LNCaP clone FGC (cell line): ENCODE measurements around the gene GNB5.

Source experiments
- DNase-seq: peaks from one replicate; pipeline ENCODE4 v3.0.0-alpha.2; 2011; ENCODE audit warnings: low read depth
- H3K4me3 ChIP-seq: 2 replicates; pipeline ENCODE4 v1.5.1; 2011; ENCODE audit warnings: mild to moderate bottlenecking, low read depth, low read length, control low read depth
- TF ChIP-seq, protein P1 (sequence below): IDR thresholded peaks from 2 replicates; pipeline ENCODE4 v1.5.1; 2012; ENCODE audit warnings: mild to moderate bottlenecking; ENCODE audit not compliant: control insufficient read depth, insufficient read depth; ENCODE audit errors: extremely low read depth

The GNB5 gene

DNA sequence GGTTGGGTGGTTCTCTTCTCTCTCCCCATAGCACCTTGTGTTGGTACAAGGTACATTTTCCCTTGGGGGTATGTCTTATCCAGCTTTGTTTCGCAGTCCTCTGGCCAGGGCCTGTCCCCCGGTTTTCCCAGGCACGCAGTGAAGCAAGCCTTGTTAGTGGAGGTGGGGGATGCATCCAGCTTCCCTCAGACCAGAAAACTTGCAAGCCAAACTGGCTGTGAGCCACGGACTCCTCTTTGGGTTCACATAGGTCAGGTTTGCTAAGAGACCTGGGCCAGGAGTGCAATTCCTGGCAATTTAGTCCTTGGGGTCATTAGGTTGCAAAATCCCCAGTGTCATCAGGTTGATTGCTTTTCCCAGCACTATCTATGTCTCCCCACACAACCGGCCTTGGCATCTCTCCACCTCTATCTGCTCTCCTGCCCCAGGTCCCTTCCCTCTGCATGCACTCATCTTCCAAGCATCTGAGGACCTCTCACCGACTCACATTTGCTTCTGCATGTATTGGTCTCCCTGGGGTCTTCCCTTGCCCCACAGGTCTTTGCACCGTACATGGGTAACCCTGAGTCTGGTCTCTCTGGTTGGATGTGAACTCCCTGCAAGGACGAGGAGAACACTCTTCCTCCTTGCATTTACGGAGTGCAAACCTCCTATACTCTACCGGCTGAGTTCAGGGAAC, 112.9 kb downstream of the GNB5 start:
- no peak for DNase-seq
- H3K4me3 ChIP-seq, result no peak overlapping the region
- TF ChIP-seq, protein P1, sequence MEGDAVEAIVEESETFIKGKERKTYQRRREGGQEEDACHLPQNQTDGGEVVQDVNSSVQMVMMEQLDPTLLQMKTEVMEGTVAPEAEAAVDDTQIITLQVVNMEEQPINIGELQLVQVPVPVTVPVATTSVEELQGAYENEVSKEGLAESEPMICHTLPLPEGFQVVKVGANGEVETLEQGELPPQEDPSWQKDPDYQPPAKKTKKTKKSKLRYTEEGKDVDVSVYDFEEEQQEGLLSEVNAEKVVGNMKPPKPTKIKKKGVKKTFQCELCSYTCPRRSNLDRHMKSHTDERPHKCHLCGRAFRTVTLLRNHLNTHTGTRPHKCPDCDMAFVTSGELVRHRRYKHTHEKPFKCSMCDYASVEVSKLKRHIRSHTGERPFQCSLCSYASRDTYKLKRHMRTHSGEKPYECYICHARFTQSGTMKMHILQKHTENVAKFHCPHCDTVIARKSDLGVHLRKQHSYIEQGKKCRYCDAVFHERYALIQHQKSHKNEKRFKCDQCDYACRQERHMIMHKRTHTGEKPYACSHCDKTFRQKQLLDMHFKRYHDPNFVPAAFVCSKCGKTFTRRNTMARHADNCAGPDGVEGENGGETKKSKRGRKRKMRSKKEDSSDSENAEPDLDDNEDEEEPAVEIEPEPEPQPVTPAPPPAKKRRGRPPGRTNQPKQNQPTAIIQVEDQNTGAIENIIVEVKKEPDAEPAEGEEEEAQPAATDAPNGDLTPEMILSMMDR, result no peak

DNA sequence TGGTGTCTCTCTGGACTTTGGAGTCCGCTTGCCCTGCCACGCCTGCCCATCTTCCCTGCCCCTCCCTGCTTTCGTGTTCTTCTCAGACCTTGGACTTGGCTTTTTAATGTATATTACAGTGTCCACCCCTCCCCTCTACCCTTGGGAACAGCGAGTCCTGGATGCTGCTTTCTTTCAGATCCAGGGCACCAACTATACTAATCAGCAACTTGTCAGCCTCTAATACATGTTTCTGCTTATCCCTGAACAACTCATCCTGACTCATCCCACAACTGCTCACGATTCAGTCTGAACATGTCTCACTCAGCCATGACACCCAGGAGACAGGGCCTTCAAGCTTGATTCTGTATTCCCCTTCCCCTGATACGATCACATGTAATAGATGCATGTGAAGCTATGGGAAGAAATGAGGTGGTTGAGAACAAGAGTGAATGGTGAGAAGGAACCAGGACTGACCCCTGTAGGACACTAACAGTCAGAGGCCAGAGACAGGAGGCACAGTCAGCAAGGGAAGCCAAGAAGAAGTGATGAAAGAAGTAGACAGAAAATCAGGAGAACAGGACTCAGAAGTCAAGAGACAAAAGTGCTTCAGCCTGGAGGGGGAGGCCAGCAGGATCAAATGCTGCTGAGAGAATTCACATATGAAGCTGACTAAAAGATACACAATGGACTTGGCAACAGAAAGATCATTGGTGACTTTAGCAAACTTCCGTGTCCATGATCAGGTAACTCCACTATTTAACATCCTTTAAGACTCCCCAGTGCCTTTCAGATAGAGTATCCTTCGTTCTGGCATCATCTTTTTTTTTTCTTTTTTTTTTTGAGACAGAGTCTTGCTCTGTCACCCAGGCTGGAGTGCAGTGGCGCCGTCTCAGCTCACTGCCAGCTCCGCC, 114.1 kb downstream of the GNB5 start:
- no peak overlapping the region for H3K4me3 ChIP-seq
- no peak for DNase-seq
- TF ChIP-seq, protein P1, result no peak

DNA sequence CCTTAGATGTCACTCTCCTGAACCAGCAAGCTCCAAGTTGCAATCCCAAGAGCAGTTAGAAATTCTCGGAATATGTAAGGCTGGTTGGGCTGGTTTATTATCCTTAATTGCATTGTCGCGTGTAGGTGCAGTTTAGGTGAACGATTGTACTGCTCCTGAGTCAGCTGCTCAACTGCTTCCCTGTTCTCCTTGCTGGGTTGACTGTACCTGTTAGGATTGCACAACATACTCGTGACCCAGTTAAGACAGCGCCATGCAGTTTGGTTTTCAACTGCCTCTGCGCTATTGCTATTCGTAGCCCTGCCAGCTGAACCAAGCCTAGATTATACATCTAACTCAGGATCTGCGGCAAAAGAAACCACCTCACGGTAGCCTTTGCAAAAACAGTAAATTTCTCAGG, 119.6 kb downstream of the GNB5 start:
- TF ChIP-seq, protein P1, result no peak

DNA sequence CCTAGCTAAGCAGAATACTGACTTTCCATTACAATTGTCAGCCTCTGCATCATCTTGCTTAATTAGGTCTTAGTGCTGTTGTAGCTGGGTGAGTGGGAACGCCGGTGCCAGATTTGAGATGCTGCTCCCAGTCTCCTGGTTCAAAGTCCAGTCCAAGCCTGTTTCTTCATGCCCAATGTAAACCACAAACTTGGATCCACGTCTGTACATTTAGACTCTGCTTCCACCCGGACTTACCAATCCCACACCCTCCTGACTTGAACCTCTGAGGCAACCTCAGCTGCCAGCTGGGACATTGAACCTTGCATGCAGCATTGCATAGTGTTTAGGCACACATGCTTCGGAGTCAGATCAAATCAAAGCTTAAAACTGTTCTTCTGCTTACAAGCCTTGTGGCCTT, 121.6 kb downstream of the GNB5 start:
- no peak for DNase-seq
- no peak overlapping the region for H3K4me3 ChIP-seq
- TF ChIP-seq, protein P1, result no peak

More for the DNA sequence above, 119.6 kb downstream of the GNB5 start:
- DNase-seq, result peak; percentile 84
- no peak overlapping the region for H3K4me3 ChIP-seq

DNA sequence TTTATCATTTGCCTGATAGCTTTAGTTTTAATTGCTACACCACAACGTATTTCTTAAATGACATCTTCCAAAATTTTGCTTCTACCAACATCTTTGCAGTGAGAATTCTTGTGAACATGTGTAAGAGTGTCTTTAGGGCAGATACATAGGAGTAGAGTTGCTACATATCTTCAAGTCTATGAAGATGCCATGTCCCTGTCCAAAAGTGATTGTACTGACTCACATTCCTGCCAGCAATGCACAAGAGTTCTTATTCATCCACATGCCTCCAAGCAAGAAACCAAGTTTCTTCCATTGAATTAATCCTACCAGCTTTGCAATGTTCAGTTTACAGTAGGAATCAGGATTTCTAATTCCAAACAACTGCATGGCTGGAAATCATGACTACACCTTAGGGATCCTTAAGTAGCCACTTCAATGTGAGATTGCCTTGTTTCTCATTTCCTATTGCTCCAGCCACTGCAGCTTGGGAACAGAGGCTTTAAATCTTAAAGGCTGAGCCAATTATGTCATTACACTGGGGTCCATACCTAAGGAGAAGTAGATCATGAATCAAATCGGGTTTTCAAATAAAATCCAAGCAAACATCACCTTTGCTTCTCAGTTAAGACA, 123.1 kb downstream of the GNB5 start:
- no peak overlapping the region for H3K4me3 ChIP-seq
- no peak for DNase-seq
- TF ChIP-seq, protein P1, result no peak

DNA sequence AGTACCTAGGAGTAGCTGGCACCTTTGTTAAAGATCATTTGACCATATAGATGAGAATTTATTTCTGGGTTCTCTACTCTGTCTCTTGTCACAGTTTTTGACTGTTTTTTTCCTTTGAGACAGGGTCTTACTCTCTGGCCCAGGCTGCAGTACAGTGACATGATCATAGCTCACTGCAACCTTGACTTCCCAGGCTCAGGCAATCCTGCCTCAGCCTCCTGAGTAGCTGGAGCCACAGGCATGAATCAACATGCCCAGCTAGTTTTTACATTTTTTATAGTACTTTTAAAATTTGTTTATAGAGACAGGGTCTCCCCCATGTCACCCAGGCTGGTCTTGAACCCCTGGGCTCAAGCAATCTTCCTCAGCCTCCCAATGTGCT, 123.7 kb downstream of the GNB5 start:
- TF ChIP-seq, protein P1, result no peak
- H3K4me3 ChIP-seq, result no peak overlapping the region
- DNase-seq, result no peak
